ENCODE measurements around the gene DGKG.

The DGKG gene

GRCh38 chr3:186185194-186185787 lies 176.7 kb downstream of the DGKG start:
- Histone ChIP-seq H3K27me3 (ENCODE audit: insufficient read depth, poor library complexity, severe bottlenecking) (no peaks in the 10 kb centered on the region), H3K27ac (replicated peaks) (peak overlapping the region; percentile 84), H3K4me3 (replicated peaks; ENCODE audit: insufficient read depth, low read length) (no peak overlapping the region)
- TF ChIP-seq SPI1 (IDR thresholded peaks at IDR 0.05; ENCODE audit: borderline replicate concordance, low read depth) = peak; percentile 96
- TF ChIP-seq POLR2AphosphoS5 (IDR thresholded peaks at IDR 0.05; ENCODE audit: low read depth) = peak; percentile 73
- TF ChIP-seq REST (IDR thresholded peaks at IDR 0.05; ENCODE audit: insufficient replicate concordance, low read depth) = no peak
- TF ChIP-seq GABPA (IDR thresholded peaks at IDR 0.05; ENCODE audit: low read depth) = peak; percentile 23; the same call in 1 of the 2 replicates
- no peak for TF ChIP-seq CTCF (IDR thresholded peaks at IDR 0.05; ENCODE audit: insufficient read depth, low read length)
- peak; percentile 71 to 92 for DNase-seq (ENCODE audit: low read depth in 1 of 2, low spot score in 1 of 2)

GRCh38 chr3:186184021-186184420 lies 178.0 kb downstream of the DGKG start:
- Histone ChIP-seq H3K27ac (replicated peaks) (peak overlapping the region; percentile 84), H3K4me3 (replicated peaks; ENCODE audit: insufficient read depth, low read length) (no peak overlapping the region), H3K27me3 (ENCODE audit: insufficient read depth, poor library complexity, severe bottlenecking) (no peaks in the 10 kb centered on the region)
- DNase-seq (ENCODE audit: low read depth in 1 of 2, low spot score in 1 of 2) = no peak
- TF ChIP-seq POLR2AphosphoS5 (IDR thresholded peaks at IDR 0.05; ENCODE audit: low read depth) = no peak
- TF ChIP-seq REST (IDR thresholded peaks at IDR 0.05; ENCODE audit: insufficient replicate concordance, low read depth) = no peak
- no peak for TF ChIP-seq GABPA (IDR thresholded peaks at IDR 0.05; ENCODE audit: low read depth)
- TF ChIP-seq CTCF (IDR thresholded peaks at IDR 0.05; ENCODE audit: insufficient read depth, low read length) = no peak
- no peak for TF ChIP-seq SPI1 (IDR thresholded peaks at IDR 0.05; ENCODE audit: borderline replicate concordance, low read depth)

GRCh38 chr3:186182850-186183249 lies 179.2 kb downstream of the DGKG start:
- peak overlapping the region; percentile 84 for H3K27ac ChIP-seq (replicated peaks)
- TF ChIP-seq POLR2AphosphoS5 (IDR thresholded peaks at IDR 0.05; ENCODE audit: low read depth) (peak; percentile 33; the same call in 1 of the 2 replicates), SPI1 (IDR thresholded peaks at IDR 0.05; ENCODE audit: borderline replicate concordance, low read depth) (no peak)
- no peaks in the 10 kb centered on the region for H3K27me3 ChIP-seq (ENCODE audit: insufficient read depth, poor library complexity, severe bottlenecking)
- no peak overlapping the region for H3K4me3 ChIP-seq (replicated peaks; ENCODE audit: insufficient read depth, low read length)
- DNase-seq (ENCODE audit: low read depth in 1 of 2, low spot score in 1 of 2) = peak in 1 of 2 experiments; percentile 60

GRCh38 chr3:186181901-186182300 lies 180.1 kb downstream of the DGKG start:
- no peak for DNase-seq (ENCODE audit: low read depth in 1 of 2, low spot score in 1 of 2)
- H3K27ac ChIP-seq (replicated peaks) = no peak overlapping the region
- H3K4me3 ChIP-seq (replicated peaks; ENCODE audit: insufficient read depth, low read length) = no peak overlapping the region
- TF ChIP-seq SPI1 (IDR thresholded peaks at IDR 0.05; ENCODE audit: borderline replicate concordance, low read depth) (no peak), GABPA (IDR thresholded peaks at IDR 0.05; ENCODE audit: low read depth) (no peak), REST (IDR thresholded peaks at IDR 0.05; ENCODE audit: insufficient replicate concordance, low read depth) (no peak), CTCF (IDR thresholded peaks at IDR 0.05; ENCODE audit: insufficient read depth, low read length) (no peak), POLR2AphosphoS5 (IDR thresholded peaks at IDR 0.05; ENCODE audit: low read depth) (no peak)
- H3K27me3 ChIP-seq (ENCODE audit: insufficient read depth, poor library complexity, severe bottlenecking) = no peaks in the 10 kb centered on the region

All from HL-60 (cell line).